Prostate gland (tissue), 2 donors: ENCODE data around the gene DMBX1. TPM values are rescaled to one million over a fixed set of nuclear protein-coding genes. Genes with fewer than 3 reads are reported as not detected.
A peak's percentile ranks its signal among the peaks of the same experiment; 100 is the strongest.

Source experiments
- DNase-seq: peaks from one replicate; pipeline ENCODE4 v3.0.0-alpha.2; 2019; ENCODE audit warnings: low spot score
- H3K27ac ChIP-seq, 2 donors: fragments of 200-600 bp; sonication (generic); 2 replicates each; pipeline ENCODE4 v1.5.1; 2017 to 2019
- H3K27me3 ChIP-seq: fragments of 200-600 bp; sonication (generic); replicated peaks from 2 replicates; pipeline ENCODE4 v1.5.1; 2019; ENCODE audit not compliant: insufficient read depth
- H3K36me3 ChIP-seq, 2 donors: fragments of 200-600 bp; sonication (generic); 1 replicate in 1 of 2; 2 replicates in 1 of 2; pipeline versions ENCODE4 v1.5.1 to v1.8.1; 2017 to 2019
- H3K4me1 ChIP-seq: fragments of 200-600 bp; sonication (generic); replicated peaks from 2 replicates; pipeline ENCODE4 v1.5.1; 2019
- H3K4me3 ChIP-seq, 2 donors: fragments of 200-600 bp; sonication (generic); 2 replicates each; pipeline ENCODE4 v1.5.1; 2017 to 2019
- H3K9me3 ChIP-seq: fragments of 200-600 bp; sonication (generic); 2 replicates; pipeline ENCODE4 v1.5.1; 2017
- POLR2A ChIP-seq: fragments of 450-650 bp; IDR thresholded peaks from one replicate; pipeline ENCODE4 v1.6.1; 2016; ENCODE audit warnings: antibody characterized with exemption, mild to moderate bottlenecking
- POLR2AphosphoS5 ChIP-seq: sonication (generic); formaldehyde crosslinking; IDR thresholded peaks from one replicate; pipeline ENCODE4 v1.6.1; 2017; ENCODE audit warnings: antibody characterized with exemption
- WGBS: methylation state at CpG from one replicate; pipeline ENCODE4 v1.1.5; 2018; 5-methylcytosine and 5-hydroxymethylcytosine counted together
- intact Hi-C: fragments of 100-400 bp; cut with DNase I; formaldehyde crosslinking; loops from one replicate; pipeline ENCODE4 v1.14.2; 2022
- total RNA-seq, 2 donors: library from RNA; depleted of rRNA; stranded (reverse); fragments of >200 nt; gene quantifications; one replicate each; pipeline ENCODE4 v1.1.0, GENCODE V29; 2016
- TF ChIP-seq, protein P1 (sequence below), 4 experiments: fragments of 200-600 bp in 2 of 4; fragments of 450-650 bp in 2 of 4; sonication (generic) in 2 of 4; IDR thresholded peaks; 1 replicate in 3 of 4; 2 replicates in 1 of 4; pipeline ENCODE4 v1.5.1; 2016 to 2019; ENCODE audit warnings: antibody characterized with exemption in 4 of 4, mild to moderate bottlenecking in 2 of 4, moderate library complexity in 2 of 4

The DMBX1 gene
- total RNA-seq, 2 donors from 2014 or later: not detected

DNA sequence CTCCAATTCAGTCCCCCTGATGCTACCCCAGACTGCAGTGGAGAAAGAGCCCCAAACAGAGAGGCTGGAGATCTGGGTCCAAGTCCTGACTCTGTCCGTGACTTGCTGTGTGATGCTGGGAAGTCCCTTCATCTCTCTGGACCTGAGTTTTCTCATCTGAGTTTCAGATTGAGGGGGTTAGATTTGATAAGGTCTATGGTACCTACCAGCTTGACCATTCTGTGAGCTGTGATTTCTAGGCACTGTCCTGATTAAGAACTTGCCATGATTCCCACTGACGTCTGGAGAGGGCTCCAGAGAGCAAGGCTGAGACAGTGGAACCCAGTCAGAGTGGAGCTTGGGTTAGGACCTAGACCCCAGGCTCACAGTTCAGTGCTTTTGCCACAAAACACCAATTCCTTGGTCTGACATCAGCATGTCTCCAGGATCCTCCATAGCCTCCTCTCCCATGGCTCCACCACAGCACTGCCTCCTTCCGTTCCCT is 43.8 kb upstream of the DMBX1 start:
- Histone ChIP-seq H3K27ac (no peak overlapping the region), H3K4me3 (no peak overlapping the region), H3K4me1 (no peaks in the 10 kb centered on the region), H3K36me3 (no peaks in the 10 kb centered on the region), H3K27me3 (no peaks in the 10 kb centered on the region), H3K9me3 (no peaks in the 10 kb centered on the region)
- intact Hi-C loops: loop anchor here (5.0 kb wide), 1 partner anchor 81 kb away; no protein-coding TSS in a partner anchor
- no peak for DNase-seq
- no peak for TF ChIP-seq POLR2AphosphoS5
- TF ChIP-seq POLR2A: no peak
- TF ChIP-seq, protein P1, sequence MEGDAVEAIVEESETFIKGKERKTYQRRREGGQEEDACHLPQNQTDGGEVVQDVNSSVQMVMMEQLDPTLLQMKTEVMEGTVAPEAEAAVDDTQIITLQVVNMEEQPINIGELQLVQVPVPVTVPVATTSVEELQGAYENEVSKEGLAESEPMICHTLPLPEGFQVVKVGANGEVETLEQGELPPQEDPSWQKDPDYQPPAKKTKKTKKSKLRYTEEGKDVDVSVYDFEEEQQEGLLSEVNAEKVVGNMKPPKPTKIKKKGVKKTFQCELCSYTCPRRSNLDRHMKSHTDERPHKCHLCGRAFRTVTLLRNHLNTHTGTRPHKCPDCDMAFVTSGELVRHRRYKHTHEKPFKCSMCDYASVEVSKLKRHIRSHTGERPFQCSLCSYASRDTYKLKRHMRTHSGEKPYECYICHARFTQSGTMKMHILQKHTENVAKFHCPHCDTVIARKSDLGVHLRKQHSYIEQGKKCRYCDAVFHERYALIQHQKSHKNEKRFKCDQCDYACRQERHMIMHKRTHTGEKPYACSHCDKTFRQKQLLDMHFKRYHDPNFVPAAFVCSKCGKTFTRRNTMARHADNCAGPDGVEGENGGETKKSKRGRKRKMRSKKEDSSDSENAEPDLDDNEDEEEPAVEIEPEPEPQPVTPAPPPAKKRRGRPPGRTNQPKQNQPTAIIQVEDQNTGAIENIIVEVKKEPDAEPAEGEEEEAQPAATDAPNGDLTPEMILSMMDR (IDR thresholded peaks at IDR 0.05): no peak
- 69% methylated on average over 3 of the region's 3 CpGs for WGBS

DNA sequence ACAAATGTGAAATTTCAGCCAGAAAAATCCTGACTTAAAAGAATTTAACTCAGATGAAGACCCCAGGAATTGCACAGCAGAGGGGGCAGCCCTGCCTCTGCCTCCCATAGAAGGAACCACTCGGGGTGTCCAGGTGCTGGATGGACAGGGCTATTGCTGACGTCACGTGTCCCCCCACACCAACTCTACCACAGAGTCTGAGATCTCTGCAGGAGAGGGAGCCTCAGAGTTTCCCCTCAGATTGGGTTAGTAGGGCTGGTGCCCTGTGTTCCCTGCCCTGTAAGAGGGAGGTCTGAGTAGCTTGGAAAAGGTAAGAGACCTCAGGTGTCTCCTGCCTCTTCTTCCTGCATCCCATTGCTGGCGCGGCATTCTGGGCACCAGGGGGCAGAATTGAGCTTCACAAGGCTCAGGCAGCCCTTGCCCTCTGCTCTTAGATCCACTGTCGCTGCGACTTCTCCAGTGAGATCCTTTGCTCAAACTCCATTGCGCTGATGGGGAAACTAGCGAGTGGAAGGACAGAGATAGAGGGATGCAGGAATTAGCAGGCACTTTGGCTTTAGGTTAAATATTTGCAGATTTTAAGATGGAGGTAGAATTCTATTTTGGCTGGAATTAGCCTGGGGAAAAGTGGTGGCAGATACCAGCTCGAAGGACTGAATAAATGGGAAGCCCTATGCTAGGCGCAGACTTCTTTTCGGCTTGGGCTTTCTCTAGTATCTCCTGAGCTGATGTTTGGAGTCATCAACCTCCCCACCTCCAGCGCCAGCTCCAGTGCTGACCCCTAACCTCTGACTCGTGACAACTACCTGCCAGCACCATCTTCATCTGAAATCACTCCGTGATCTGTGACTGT is 42.8 kb upstream of the DMBX1 start:
- peak; percentile 63 for DNase-seq
- intact Hi-C loops: loop anchor here (5.0 kb wide), 1 partner anchor 80 kb away; no protein-coding TSS in a partner anchor

DNA sequence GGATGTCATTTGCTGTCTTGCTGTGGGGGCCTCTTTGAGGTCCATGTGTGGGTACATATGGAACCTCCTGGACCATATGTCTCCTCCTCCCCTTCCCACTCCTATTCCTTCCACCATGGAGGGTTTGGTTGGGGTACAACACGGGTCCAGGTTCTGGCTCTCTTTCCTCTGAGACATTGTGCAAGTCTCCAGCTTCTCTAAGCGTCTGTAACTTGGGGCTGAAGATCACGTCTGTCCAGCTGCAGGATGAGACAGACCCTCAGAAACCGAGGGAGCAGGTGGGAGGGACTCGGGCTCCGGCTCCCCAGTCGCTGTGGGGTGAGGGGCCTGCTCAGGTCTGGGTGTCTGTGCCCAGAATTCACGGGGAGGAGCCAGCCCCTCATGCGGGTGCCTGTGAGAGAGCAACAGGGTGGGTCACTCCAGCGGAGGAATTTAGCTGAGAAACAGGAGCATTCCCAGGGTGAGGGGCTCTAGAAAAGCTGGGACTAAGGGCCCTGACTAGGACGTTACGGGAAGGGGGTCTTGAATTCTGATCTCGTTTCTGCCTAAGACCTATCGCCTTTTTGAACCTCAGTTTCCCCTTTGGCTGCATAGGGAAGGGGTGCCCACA is 42.0 kb upstream of the DMBX1 start:
- peak overlapping the region; percentile 12 to 22 for H3K4me3 ChIP-seq
- DNase-seq: no peak
- no peaks in the 10 kb centered on the region for H3K36me3 ChIP-seq
- TF ChIP-seq, protein P1 (IDR thresholded peaks at IDR 0.05): no peak
- no peak for TF ChIP-seq POLR2AphosphoS5
- H3K27me3 ChIP-seq: no peaks in the 10 kb centered on the region
- H3K27ac ChIP-seq: no peak overlapping the region
- 67% methylated on average over 14 of the region's 14 CpGs for WGBS
- intact Hi-C loops: loop anchor here (5.0 kb wide), 1 partner anchor 80 kb away; no protein-coding TSS in a partner anchor
- no peaks in the 10 kb centered on the region for H3K9me3 ChIP-seq
- no peaks in the 10 kb centered on the region for H3K4me1 ChIP-seq

More for the DNA sequence above, 42.8 kb upstream of the DMBX1 start:
- Histone ChIP-seq H3K4me1 (no peaks in the 10 kb centered on the region), H3K27ac (no peak overlapping the region), H3K9me3 (no peaks in the 10 kb centered on the region), H3K36me3 (no peaks in the 10 kb centered on the region), H3K4me3 (no peak overlapping the region), H3K27me3 (no peaks in the 10 kb centered on the region)
- 53% methylated on average over 15 of the region's 15 CpGs for WGBS
- TF ChIP-seq, protein P1 (IDR thresholded peaks at IDR 0.05): peak; percentile 41 to 74 (median 54)
- TF ChIP-seq POLR2A: no peak

DNA sequence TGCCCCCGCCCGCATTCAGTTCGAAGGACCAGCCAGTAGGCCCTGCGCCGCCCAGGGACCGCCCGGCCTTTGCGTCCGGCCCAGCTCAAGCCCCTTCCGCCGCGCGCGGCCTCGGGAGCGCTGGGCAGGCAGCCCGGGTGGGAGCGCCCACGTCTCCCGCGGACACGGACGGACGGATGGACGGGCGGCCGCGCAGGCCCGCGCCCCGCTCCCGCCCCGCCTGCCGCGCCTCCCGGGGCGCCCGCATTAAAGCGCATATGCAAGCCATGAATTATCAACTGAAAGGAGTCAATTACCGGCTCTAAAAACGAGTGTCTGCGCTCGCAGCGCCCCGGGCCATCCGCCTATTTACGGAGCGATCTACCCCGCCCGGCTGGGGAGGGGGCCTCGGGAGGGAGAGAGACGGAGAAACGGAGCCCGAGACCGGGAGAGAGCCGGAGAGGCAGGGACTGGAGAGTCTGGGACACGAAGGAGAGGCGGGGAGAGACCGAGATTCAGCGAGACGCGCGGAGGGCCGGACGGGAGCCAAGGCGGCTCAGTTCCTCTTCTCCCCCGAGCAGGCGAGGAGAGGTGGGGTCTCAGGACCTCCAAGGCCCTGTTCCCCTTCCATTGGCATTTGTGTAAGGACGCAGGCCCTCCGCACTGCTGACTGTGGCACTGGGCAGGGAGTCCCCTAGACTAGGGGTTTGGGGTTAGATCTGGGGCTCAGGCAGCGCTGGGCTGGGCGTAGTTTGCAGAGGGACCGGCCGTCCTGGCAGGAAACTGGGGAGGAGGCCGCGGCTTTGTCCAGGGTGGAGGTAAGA is 41.3 kb upstream of the DMBX1 start:
- WGBS: 9% methylated on average over 40 of the region's 76 CpGs
- H3K27ac ChIP-seq: no peak overlapping the region
- H3K4me1 ChIP-seq: no peaks in the 10 kb centered on the region
- no peak for DNase-seq
- H3K27me3 ChIP-seq: no peaks in the 10 kb centered on the region
- intact Hi-C loops: loop anchor here (5.0 kb wide), 1 partner anchor 79 kb away; no protein-coding TSS in a partner anchor
- no peaks in the 10 kb centered on the region for H3K9me3 ChIP-seq
- TF ChIP-seq, protein P1 (IDR thresholded peaks at IDR 0.05): no peak
- TF ChIP-seq POLR2A (no peak), POLR2AphosphoS5 (no peak)
- H3K36me3 ChIP-seq: no peaks in the 10 kb centered on the region
- peak overlapping the region; percentile 12 to 22 for H3K4me3 ChIP-seq
